ENCODE measurements around the gene RDH11. TPM values are rescaled to one million over a fixed set of nuclear protein-coding genes. Genes with fewer than 3 reads are reported as not detected.

The RDH11 gene
- total and polyA plus RNA-seq, 12 donors: 9.6 to 22.3 (median 15.6) TPM

DNA sequence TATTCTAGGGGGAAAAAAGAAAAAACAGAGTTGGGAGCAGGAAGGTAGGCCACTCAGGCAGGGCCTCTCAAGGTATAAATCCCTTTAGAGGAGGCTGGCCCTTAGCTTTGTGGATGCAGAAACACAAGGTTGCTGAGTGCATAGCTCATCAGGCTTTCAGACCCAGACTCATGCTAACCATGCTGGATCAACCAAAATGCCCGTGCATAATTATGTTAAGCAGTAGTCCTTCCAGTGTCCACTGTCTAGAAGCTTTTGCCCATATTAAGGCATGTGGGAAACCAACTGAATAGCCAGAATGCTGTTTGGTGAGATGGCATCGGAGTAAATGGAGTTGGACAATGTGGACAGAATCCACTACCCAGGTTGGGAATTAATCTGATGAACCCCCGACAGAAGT is 56.9 kb downstream of the RDH11 start:
- intact Hi-C loops (cut with DNase I): no loop called here
- 88 to 91% methylated on average over 3 of the region's 3 CpGs for WGBS, 2 donors
- TF ChIP-seq, protein P1, sequence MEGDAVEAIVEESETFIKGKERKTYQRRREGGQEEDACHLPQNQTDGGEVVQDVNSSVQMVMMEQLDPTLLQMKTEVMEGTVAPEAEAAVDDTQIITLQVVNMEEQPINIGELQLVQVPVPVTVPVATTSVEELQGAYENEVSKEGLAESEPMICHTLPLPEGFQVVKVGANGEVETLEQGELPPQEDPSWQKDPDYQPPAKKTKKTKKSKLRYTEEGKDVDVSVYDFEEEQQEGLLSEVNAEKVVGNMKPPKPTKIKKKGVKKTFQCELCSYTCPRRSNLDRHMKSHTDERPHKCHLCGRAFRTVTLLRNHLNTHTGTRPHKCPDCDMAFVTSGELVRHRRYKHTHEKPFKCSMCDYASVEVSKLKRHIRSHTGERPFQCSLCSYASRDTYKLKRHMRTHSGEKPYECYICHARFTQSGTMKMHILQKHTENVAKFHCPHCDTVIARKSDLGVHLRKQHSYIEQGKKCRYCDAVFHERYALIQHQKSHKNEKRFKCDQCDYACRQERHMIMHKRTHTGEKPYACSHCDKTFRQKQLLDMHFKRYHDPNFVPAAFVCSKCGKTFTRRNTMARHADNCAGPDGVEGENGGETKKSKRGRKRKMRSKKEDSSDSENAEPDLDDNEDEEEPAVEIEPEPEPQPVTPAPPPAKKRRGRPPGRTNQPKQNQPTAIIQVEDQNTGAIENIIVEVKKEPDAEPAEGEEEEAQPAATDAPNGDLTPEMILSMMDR (IDR thresholded peaks at IDR 0.05): no peak

DNA sequence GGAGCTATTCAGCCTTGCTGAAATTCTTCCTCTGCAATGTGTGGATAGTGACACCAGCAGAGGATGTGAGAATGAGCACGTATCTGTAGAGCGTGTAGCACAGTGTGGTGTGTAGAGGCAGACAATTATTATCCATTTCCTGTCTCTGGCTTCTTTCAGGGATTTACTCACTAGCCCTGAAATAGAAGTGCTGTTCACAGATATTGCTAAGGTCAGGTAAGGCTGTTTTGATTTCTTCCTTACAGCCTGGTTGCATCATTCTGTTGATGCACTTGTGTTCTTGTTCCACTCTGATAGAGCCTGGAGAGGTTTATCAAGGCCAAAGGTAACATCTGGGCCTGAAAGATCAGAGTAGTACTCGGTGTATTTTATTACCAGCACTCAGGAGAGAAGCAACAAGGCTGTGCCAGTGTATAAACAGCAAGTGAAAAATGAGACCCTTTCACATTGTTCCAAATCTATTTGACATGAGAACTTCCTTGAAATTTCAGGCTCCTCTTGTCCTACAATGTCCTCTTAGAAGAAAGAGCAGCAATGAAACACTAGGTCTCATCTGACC is 59.1 kb downstream of the RDH11 start:
- no peaks in the 10 kb centered on the region for H3K27me3 ChIP-seq
- no peaks in the 10 kb centered on the region for H3K36me3 ChIP-seq
- intact Hi-C loops (cut with DNase I): no loop called here
- peak overlapping the region in 2 of 10 donors; percentile 36 to 48 for H3K27ac ChIP-seq
- WGBS, 2 donors: 38 to 41% methylated on average over 3 of the region's 3 CpGs
- no peaks in the 10 kb centered on the region for H3K9me3 ChIP-seq
- DNase-seq (no peak), ATAC-seq (peak in 7 of 8 donors; percentile 61 to 97 (median 94))
- no peak overlapping the region for H3K4me3 ChIP-seq
- TF ChIP-seq, protein P1 (IDR thresholded peaks at IDR 0.05): no peak
- H3K4me1 ChIP-seq: peaks cover 0 to 11% (median 0%) of the 10 kb centered on the region in 9 donors

More for the DNA sequence above, 56.9 kb downstream of the RDH11 start:
- no peak for DNase-seq
- no peak for ATAC-seq
- H3K27ac ChIP-seq: no peak overlapping the region
- no peaks in the 10 kb centered on the region for H3K9me3 ChIP-seq
- no peaks in the 10 kb centered on the region for H3K27me3 ChIP-seq
- peaks cover 0 to 11% (median 0%) of the 10 kb centered on the region in 9 donors for H3K4me1 ChIP-seq
- H3K36me3 ChIP-seq: no peaks in the 10 kb centered on the region
- H3K4me3 ChIP-seq: no peak overlapping the region

DNA sequence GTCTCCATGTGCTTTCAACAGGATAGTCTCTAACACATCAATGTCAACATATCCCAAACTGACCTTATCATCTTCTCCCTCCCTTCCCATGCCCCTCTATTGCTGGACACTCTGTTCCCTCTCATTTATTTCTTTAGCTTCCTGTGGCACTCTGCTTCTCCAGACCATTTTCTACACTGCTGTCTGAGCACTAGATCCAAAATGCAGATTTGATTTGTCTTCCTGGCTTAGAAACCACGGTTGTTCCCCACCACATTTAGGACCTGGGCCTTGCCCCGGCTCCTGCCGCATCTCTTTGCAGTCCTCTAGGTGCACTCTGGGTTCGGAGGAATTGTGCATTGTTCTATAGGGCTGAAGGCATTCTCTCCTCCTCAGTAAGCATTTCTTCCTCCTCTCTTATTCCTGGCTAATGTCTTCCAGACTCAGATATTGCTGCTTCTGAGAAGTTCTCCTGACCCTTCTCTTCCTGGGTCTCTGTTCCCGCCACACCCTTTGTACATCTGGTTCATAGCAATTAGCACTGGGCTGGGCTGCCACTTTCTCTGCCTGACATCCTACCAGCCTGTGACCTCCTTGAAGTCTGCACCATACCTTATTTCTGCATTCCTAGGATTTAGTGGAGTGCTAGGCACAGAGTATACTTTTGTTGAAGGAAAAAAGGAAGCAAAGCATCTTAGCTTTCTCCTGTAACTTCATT is 62.0 kb downstream of the RDH11 start:
- H3K4me3 ChIP-seq: no peak overlapping the region
- TF ChIP-seq, protein P1 (IDR thresholded peaks at IDR 0.05): no peak
- intact Hi-C loops (cut with DNase I): no loop called here
- no peaks in the 10 kb centered on the region for H3K27me3 ChIP-seq
- no peak overlapping the region for H3K27ac ChIP-seq
- ATAC-seq: no peak
- H3K4me1 ChIP-seq: peaks cover 0 to 11% (median 0%) of the 10 kb centered on the region in 9 donors
- 90 to 91% methylated on average over 5 of the region's 5 CpGs for WGBS, 2 donors
- H3K9me3 ChIP-seq: no peaks in the 10 kb centered on the region
- no peak for DNase-seq
- no peaks in the 10 kb centered on the region for H3K36me3 ChIP-seq

DNA sequence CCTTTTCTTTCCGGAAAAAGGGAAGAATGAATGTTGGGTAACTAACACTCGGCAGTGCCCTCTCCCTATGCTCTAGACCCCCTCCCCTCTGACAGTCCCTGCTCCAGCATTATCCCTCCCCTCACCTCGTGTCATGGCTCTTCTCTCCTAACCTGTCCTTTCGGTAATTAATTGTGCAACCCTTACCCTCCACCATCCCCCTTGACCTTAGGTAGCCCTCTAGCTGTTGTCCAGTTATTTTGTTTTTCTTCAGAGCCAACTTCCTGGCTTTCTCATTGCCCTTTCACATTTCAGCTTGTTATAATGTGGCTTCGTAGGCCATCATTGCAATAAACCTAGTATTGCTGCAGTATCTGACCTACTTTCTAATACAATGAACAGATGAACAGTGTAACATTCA is 64.6 kb downstream of the RDH11 start:
- Histone ChIP-seq H3K27ac (no peak overlapping the region), H3K9me3 (no peaks in the 10 kb centered on the region), H3K36me3 (no peaks in the 10 kb centered on the region), H3K4me3 (no peak overlapping the region), H3K27me3 (no peaks in the 10 kb centered on the region), H3K4me1 (peaks cover 0 to 3% (median 0%) of the 10 kb centered on the region in 9 donors)
- no peak for ATAC-seq
- intact Hi-C loops (cut with DNase I): no loop called here
- DNase-seq: no peak
- TF ChIP-seq, protein P1 (IDR thresholded peaks at IDR 0.05): no peak
- 83 to 86% methylated on average over 5 of the region's 5 CpGs for WGBS, 2 donors
